Glutamatergic neuron (in vitro differentiated cells): ENCODE measurements around the gene GPR31. TPM values are rescaled to one million over a fixed set of nuclear protein-coding genes. Genes with fewer than 3 reads are reported as not detected.

ENCODE experiments used
- DNase-seq: peaks from one replicate; pipeline ENCODE4 v3.0.0; 2022
- H3K27ac Mint-ChIP-seq: one replicate; pipeline ENCODE4 v1.8.0; 2020; ENCODE audit warnings: mild to moderate bottlenecking, mixed read lengths, inconsistent platforms; ENCODE audit not compliant: unreplicated experiment
- H3K27me3 Mint-ChIP-seq: one replicate; pipeline ENCODE4 v1.8.0; 2020; ENCODE audit warnings: mild to moderate bottlenecking, moderate library complexity, mixed read lengths, inconsistent platforms; ENCODE audit not compliant: unreplicated experiment
- H3K36me3 Mint-ChIP-seq: one replicate; pipeline ENCODE4 v1.8.0; 2020; ENCODE audit warnings: mild to moderate bottlenecking, mixed read lengths, inconsistent platforms; ENCODE audit not compliant: unreplicated experiment
- H3K4me1 Mint-ChIP-seq: one replicate; pipeline ENCODE4 v1.8.0; 2020; ENCODE audit warnings: mild to moderate bottlenecking, low read depth, mixed read lengths, inconsistent platforms; ENCODE audit not compliant: unreplicated experiment
- H3K4me3 Mint-ChIP-seq: one replicate; pipeline ENCODE4 v1.8.0; 2020; ENCODE audit warnings: mild to moderate bottlenecking, mixed read lengths, inconsistent platforms; ENCODE audit not compliant: unreplicated experiment
- H3K9me3 Mint-ChIP-seq: one replicate; pipeline ENCODE4 v1.8.0; 2020; ENCODE audit warnings: mild to moderate bottlenecking, moderate library complexity, mixed read lengths, inconsistent platforms; ENCODE audit not compliant: unreplicated experiment
- CTCF ChIP-seq: fragments of 200-600 bp; sonication (generic); IDR thresholded peaks from one replicate; pipeline ENCODE4 v1.5.0; 2021; ENCODE audit not compliant: partially characterized antibody, unreplicated experiment
- total RNA-seq: library from RNA; stranded (reverse); fragmentation: NEBNext Ultra II Directional; extraction: Animal tissue kit (Norgen Biotek cat#: 25700); gene quantifications from one replicate; pipeline ENCODE4 v1.2.1, GENCODE V29; 2021; ENCODE audit not compliant: unreplicated experiment

The GPR31 gene
- total RNA-seq, 1 donor from 2014 or later, result not detected

- Mint-ChIP-seq H3K27ac (no peak overlapping the region), H3K4me1 (peaks cover 19% of the 10 kb centered on the region), H3K4me3 (no peak overlapping the region), H3K27me3 (peaks cover 7% of the 10 kb centered on the region), H3K36me3 (peaks cover 11% of the 10 kb centered on the region), H3K9me3 (peaks cover 8% of the 10 kb centered on the region)
- no peak for DNase-seq
- TF ChIP-seq CTCF, result no peak
Measured at GRCh38 chr6:167148021-167148420, 9.8 kb downstream of the GPR31 start.

GRCh38 chr6:167146977-167147376 is 10.8 kb downstream of the GPR31 start:
- peak overlapping the region; percentile 63 for H3K4me3 Mint-ChIP-seq
- H3K27me3 Mint-ChIP-seq, result peaks cover 7% of the 10 kb centered on the region
- peak; percentile 42 for DNase-seq
- peaks cover 19% of the 10 kb centered on the region for H3K4me1 Mint-ChIP-seq
- no peak overlapping the region for H3K27ac Mint-ChIP-seq
- H3K9me3 Mint-ChIP-seq, result peaks cover 8% of the 10 kb centered on the region
- peaks cover 11% of the 10 kb centered on the region for H3K36me3 Mint-ChIP-seq
- no peak for TF ChIP-seq CTCF

- Mint-ChIP-seq H3K4me1 (peaks cover 16% of the 10 kb centered on the region), H3K9me3 (peaks cover 8% of the 10 kb centered on the region), H3K27ac (no peak overlapping the region), H3K4me3 (peak overlapping the region; percentile 63), H3K27me3 (peaks cover 7% of the 10 kb centered on the region), H3K36me3 (peaks cover 11% of the 10 kb centered on the region)
- TF ChIP-seq CTCF, result no peak
- no peak for DNase-seq
Measured at GRCh38 chr6:167146135-167146534, 11.6 kb downstream of the GPR31 start.

- no peak overlapping the region for H3K4me3 Mint-ChIP-seq
- no peak overlapping the region for H3K27ac Mint-ChIP-seq
- DNase-seq, result no peak
- H3K4me1 Mint-ChIP-seq, result peaks cover 19% of the 10 kb centered on the region
- no peak for TF ChIP-seq CTCF
- peaks cover 11% of the 10 kb centered on the region for H3K36me3 Mint-ChIP-seq
- peaks cover 8% of the 10 kb centered on the region for H3K9me3 Mint-ChIP-seq
- peaks cover 7% of the 10 kb centered on the region for H3K27me3 Mint-ChIP-seq
Measured at GRCh38 chr6:167145461-167145860, 12.3 kb downstream of the GPR31 start.

- no peak for DNase-seq
- Mint-ChIP-seq H3K27me3 (peaks cover 7% of the 10 kb centered on the region), H3K27ac (no peak overlapping the region), H3K9me3 (peaks cover 8% of the 10 kb centered on the region), H3K4me1 (peaks cover 26% of the 10 kb centered on the region), H3K36me3 (peaks cover 11% of the 10 kb centered on the region), H3K4me3 (no peak overlapping the region)
- TF ChIP-seq CTCF, result no peak
Measured at GRCh38 chr6:167143041-167143440, 14.7 kb downstream of the GPR31 start.
